ENCODE data around the gene HCRTR2. TPM values are rescaled to one million over a fixed set of nuclear protein-coding genes. Genes with fewer than 3 reads are reported as not detected.
"Not testable (repeated sequence)": the region's sequence is repeated elsewhere in the genome, so short reads cannot be mapped to it uniquely, and the experiment has no call there.

The HCRTR2 gene
- total and polyA plus RNA-seq, 2 of the 8 experiments (the other 6 are each of a cell fraction or from before 2014, with no cell fraction given) = 0.19 to 0.23 TPM

DNA sequence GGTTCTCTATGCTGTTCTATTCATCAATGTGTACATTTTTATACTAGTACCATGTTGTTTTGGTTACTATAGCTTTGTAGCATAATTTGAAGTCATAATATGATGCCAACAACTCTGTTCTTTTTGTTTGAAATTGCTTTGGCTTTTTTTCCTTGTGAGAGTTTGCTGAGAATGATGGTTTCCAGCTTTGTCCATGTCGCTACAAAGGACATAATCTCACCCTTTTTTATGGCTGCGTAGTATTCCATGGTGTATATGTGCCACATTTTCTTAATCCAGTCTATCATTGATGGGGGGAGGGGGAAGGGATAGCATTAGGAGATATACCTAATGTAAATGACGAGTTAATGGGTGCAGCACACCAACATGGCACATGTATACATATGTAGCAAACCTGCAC lies 122.9 kb downstream of the HCRTR2 start:
- H3K27me3 ChIP-seq (replicated peaks in 1 of 4; ENCODE audit: control insufficient read depth in 3 of 4, extremely low read depth in 1 of 4, insufficient read depth in 3 of 4, low read length in 3 of 4); H3K4ac ChIP-seq (replicated peaks; ENCODE audit: insufficient read length, low read depth, low read length); H3K14ac ChIP-seq (ENCODE audit: insufficient read length); DNase-seq (ENCODE audit: low read depth in 1 of 2, low spot score in 2 of 2); H2BK15ac ChIP-seq (ENCODE audit: low read length); H3K79me1 ChIP-seq (ENCODE audit: low read depth, low read length); H4K20me1 ChIP-seq (replicated peaks in 1 of 2; ENCODE audit: control insufficient read depth in 1 of 2, insufficient read depth in 2 of 2, low read length in 2 of 2); H2AK5ac ChIP-seq (ENCODE audit: low read depth, low read length); H3K4me3 ChIP-seq (ENCODE audit: extremely low read depth in 1 of 4, insufficient read depth in 2 of 4, low read depth in 3 of 4, low read length in 4 of 4); H4K5ac ChIP-seq (ENCODE audit: insufficient read length, low read depth, low read length); FAIRE-seq; H3K4me2 ChIP-seq (ENCODE audit: insufficient read depth in 1 of 2, low read depth in 2 of 2, low read length in 2 of 2); H4K8ac ChIP-seq (ENCODE audit: extremely low read depth, insufficient read depth, low read length); POLR2A ChIA-PET (ENCODE audit: partially characterized antibody); H3K4me1 ChIP-seq (replicated peaks in 1 of 4; ENCODE audit: control insufficient read depth in 3 of 4, insufficient read depth in 4 of 4, low read length in 3 of 4); H3K23me2 ChIP-seq (ENCODE audit: low read depth, low read length); H4K91ac ChIP-seq (replicated peaks; ENCODE audit: insufficient read length, low read length); H3K9me3 ChIP-seq (ENCODE audit: insufficient read depth in 2 of 2, low read depth in 1 of 2, low read length in 1 of 2); H3K27ac ChIP-seq (ENCODE audit: low read depth, low read length); H3K79me2 ChIP-seq (ENCODE audit: control insufficient read depth in 1 of 2, insufficient read depth in 2 of 2, low read length in 2 of 2); H2BK120ac ChIP-seq (replicated peaks; ENCODE audit: low read depth, low read length); H3K18ac ChIP-seq (ENCODE audit: extremely low read depth, low read length); H3K9ac ChIP-seq (replicated peaks in 1 of 4; ENCODE audit: extremely low read depth in 1 of 4, low read depth in 3 of 4, low read length in 3 of 4); H3K36me3 ChIP-seq (ENCODE audit: control insufficient read depth in 2 of 4, insufficient read depth in 4 of 4, low read length in 3 of 4); H3K56ac ChIP-seq (replicated peaks; ENCODE audit: insufficient read length, low read depth, low read length); H2BK5ac ChIP-seq (ENCODE audit: low read depth, low read length); H3K23ac ChIP-seq (ENCODE audit: insufficient read length); H2BK12ac ChIP-seq (ENCODE audit: low read depth, low read length); H2BK20ac ChIP-seq (ENCODE audit: low read length); H2AFZ ChIP-seq (ENCODE audit: low read length): not testable (repeated sequence)
- 94% methylated on average over 3 of the region's 3 CpGs; no CpG with 5 or more reads in 1 of the 2 experiments for WGBS, 2 experiments (ENCODE audit: extremely low coverage in 1 of 2, insufficient coverage in 1 of 2, insufficient read length in 1 of 2, insufficient replicate concordance in 2 of 2, low coverage in 1 of 2, low lambda C conversion rate in 2 of 2, missing lambda C conversion rate in 1 of 2)
- CTCF ChIA-PET (ENCODE audit: partially characterized antibody) = interaction anchor here (0.8 kb wide), 1 partner anchor 343 kb away, joined by 3 read pairs; no protein-coding TSS in a partner anchor

Data from H1 (cell line).